Activated CD4-positive, alpha-beta T cell treated with anti-CD3 and anti-CD28 coated beads for 36 hours (primary cell): ENCODE results near the gene KLHL42. TPM values are rescaled to one million over a fixed set of nuclear protein-coding genes. Genes with fewer than 3 reads are reported as not detected.

Experiments
- ATAC-seq: fragments of 200-7000 bp; cut with Tn5 transposase; one replicate; pipeline ENCODE4 v1.10.0; 2021; ENCODE audit warnings: mild to moderate bottlenecking, moderate library complexity
- CTCF ChIA-PET: fragments of 350-600 bp; sonication (Branson Sonifier 250); formaldehyde crosslinking; loops from one replicate; lab custom pipeline; 2021; ENCODE audit warnings: antibody characterized with exemption; lab: Charles Lee
- POLR2A ChIA-PET: fragments of 350-600 bp; sonication (Branson Sonifier 250); formaldehyde crosslinking; loops from one replicate; lab custom pipeline; 2021; ENCODE audit warnings: antibody characterized with exemption, inconsistent platforms; lab: Charles Lee
- DNase-seq: peaks from one replicate; pipeline ENCODE4 v3.0.0-alpha.2; 2020
- H3K27ac Mint-ChIP-seq: one replicate; pipeline ENCODE4 v1.8.0; 2021; ENCODE audit warnings: mixed read lengths
- H3K27me3 Mint-ChIP-seq: one replicate; pipeline ENCODE4 v1.8.0; 2021; ENCODE audit warnings: mixed read lengths
- H3K36me3 Mint-ChIP-seq: one replicate; pipeline ENCODE4 v1.8.0; 2021; ENCODE audit warnings: low read depth, mixed read lengths
- H3K4me1 Mint-ChIP-seq: one replicate; pipeline ENCODE4 v1.8.0; 2021; ENCODE audit warnings: mixed read lengths
- H3K4me3 Mint-ChIP-seq: one replicate; pipeline ENCODE4 v1.8.0; 2021; ENCODE audit warnings: mild to moderate bottlenecking, moderate library complexity, mixed read lengths
- H3K9me3 Mint-ChIP-seq: one replicate; pipeline ENCODE4 v1.8.0; 2021; ENCODE audit warnings: low read depth, mixed read lengths
- intact Hi-C, 2 experiments: fragments of 100-400 bp; cut with DNase I in 1 of 2; cut with micrococcal nuclease in 1 of 2; formaldehyde crosslinking; loops; one replicate each; pipeline versions ENCODE4 v1.14.2 to v1.15.1; 2022 to 2024; cut with DNase I, micrococcal nuclease
- total RNA-seq, 2 experiments: library from RNA; stranded (reverse); gene quantifications; one replicate each; pipeline ENCODE4 v1.2.3, GENCODE V29; 2021

Gene KLHL42
- total RNA-seq, 2 experiments from 2014 or later, result 7.1 to 9.2 TPM

- Mint-ChIP-seq H3K27me3 (peaks cover 32% of the 10 kb centered on the region), H3K27ac (no peak overlapping the region), H3K9me3 (no peaks in the 10 kb centered on the region), H3K36me3 (no peaks in the 10 kb centered on the region), H3K4me1 (peaks cover 31% of the 10 kb centered on the region), H3K4me3 (no peak overlapping the region)
- POLR2A ChIA-PET, result no interaction called here
- intact Hi-C loops, result no loop called here
- DNase-seq, result no peak
- no peak for ATAC-seq
- CTCF ChIA-PET, result interaction anchor here (1.1 to 1.4 kb wide), 2 partner anchors 23 to 81 kb away, joined by 3 to 5 read pairs; no protein-coding TSS in a partner anchor
Observed at GRCh38 chr12:27817766-27818165, 37.7 kb downstream of the KLHL42 start.

- no peak overlapping the region for H3K27ac Mint-ChIP-seq
- ChIA-PET POLR2A (interaction anchor here (0.5 kb wide), 1 partner anchor 16 kb away, joined by 3 read pairs; no protein-coding TSS in a partner anchor), CTCF (interaction anchor here (0.5 to 4.4 kb wide), 3 partner anchors 16 to 627 kb away, joined by 3 to 79 read pairs (median 3); no protein-coding TSS in a partner anchor)
- peaks cover 38% of the 10 kb centered on the region for H3K4me1 Mint-ChIP-seq
- intact Hi-C loops, result no loop called here
- H3K4me3 Mint-ChIP-seq, result no peak overlapping the region
- H3K9me3 Mint-ChIP-seq, result no peaks in the 10 kb centered on the region
- H3K27me3 Mint-ChIP-seq, result peaks cover 35% of the 10 kb centered on the region
- DNase-seq, result no peak
- H3K36me3 Mint-ChIP-seq, result no peaks in the 10 kb centered on the region
- ATAC-seq, result no peak
Observed at GRCh38 chr12:27818401-27818918, 38.4 kb downstream of the KLHL42 start.

- CTCF ChIA-PET, result interaction anchor here (0.7 to 4.4 kb wide), 17 partner anchors 10 to 428 kb away, joined by 3 to 79 read pairs (median 6); partner anchors contain the start of genes KLHL42 and MANSC4
- Mint-ChIP-seq H3K36me3 (no peaks in the 10 kb centered on the region), H3K27ac (no peak overlapping the region), H3K27me3 (peaks cover 48% of the 10 kb centered on the region), H3K9me3 (no peaks in the 10 kb centered on the region), H3K4me1 (peaks cover 33% of the 10 kb centered on the region), H3K4me3 (no peak overlapping the region)
- POLR2A ChIA-PET, result no interaction called here
- DNase-seq (no peak), ATAC-seq (no peak)
- intact Hi-C loops, result loop anchor here (5.0 to 10.0 kb wide), 5 partner anchors 298 to 1262 kb away; partner anchors contain the start of gene PPFIBP1 (in 1 of the 2)
Observed at GRCh38 chr12:27820564-27820963, 40.5 kb downstream of the KLHL42 start.

- H3K36me3 Mint-ChIP-seq, result no peaks in the 10 kb centered on the region
- no peak overlapping the region for H3K27ac Mint-ChIP-seq
- DNase-seq, result peak; percentile 38
- CTCF ChIA-PET, result interaction anchor here (0.6 to 4.4 kb wide), 29 partner anchors 11 to 442 kb away, joined by 3 to 79 read pairs (median 5); partner anchors contain the start of genes KLHL42 and MANSC4
- intact Hi-C loops, result loop anchor here (1.0 to 10.0 kb wide), 7 partner anchors 41 to 1261 kb away; partner anchors contain the start of genes KLHL42 (in 1 of the 2), MANSC4 (in 1 of the 2) and PPFIBP1 (in 1 of the 2)
- POLR2A ChIA-PET, result interaction anchor here (0.7 to 1.5 kb wide), 6 partner anchors 19 to 111 kb away, joined by 3 to 14 read pairs (median 5); partner anchors contain the start of genes KLHL42, MANSC4 and MRPS35
- no peaks in the 10 kb centered on the region for H3K9me3 Mint-ChIP-seq
- H3K4me1 Mint-ChIP-seq, result peaks cover 33% of the 10 kb centered on the region
- H3K4me3 Mint-ChIP-seq, result no peak overlapping the region
- no peak for ATAC-seq
- H3K27me3 Mint-ChIP-seq, result peaks cover 49% of the 10 kb centered on the region
Observed at GRCh38 chr12:27821259-27821973, 41.4 kb downstream of the KLHL42 start.

- ChIA-PET CTCF (interaction anchor here (0.6 to 4.4 kb wide), 26 partner anchors 12 to 442 kb away, joined by 3 to 79 read pairs (median 6); partner anchors contain the start of genes KLHL42 and MANSC4), POLR2A (interaction anchor here (0.6 to 1.5 kb wide), 10 partner anchors 13 to 271 kb away, joined by 3 to 14 read pairs (median 4); partner anchors contain the start of genes KLHL42, MANSC4 and MRPS35)
- intact Hi-C loops, result loop anchor here (1.0 to 10.0 kb wide), 16 partner anchors 20 to 1281 kb away; partner anchors contain the start of genes MRPS35 (in 2 of the 2), CCDC91 (in 1 of the 2), KLHL42 (in 1 of the 2) and MANSC4 (in 1 of the 2)
- Mint-ChIP-seq H3K36me3 (no peaks in the 10 kb centered on the region), H3K4me3 (no peak overlapping the region), H3K27ac (peak overlapping the region; percentile 74), H3K4me1 (peaks cover 33% of the 10 kb centered on the region), H3K9me3 (no peaks in the 10 kb centered on the region), H3K27me3 (peaks cover 49% of the 10 kb centered on the region)
- peak; percentile 95 for ATAC-seq
- DNase-seq, result peak; percentile 82
Observed at GRCh38 chr12:27822076-27822712, 42.2 kb downstream of the KLHL42 start.

- ATAC-seq (no peak), DNase-seq (peak; percentile 30)
- no peak overlapping the region for H3K4me3 Mint-ChIP-seq
- ChIA-PET POLR2A (interaction anchor here (0.6 to 1.5 kb wide), 3 partner anchors 24 to 43 kb away, joined by 3 to 5 read pairs (median 3); partner anchors contain the start of genes KLHL42 and MANSC4), CTCF (interaction anchor here (0.9 to 4.4 kb wide), 5 partner anchors 12 to 41 kb away, joined by 4 to 79 read pairs (median 8); no protein-coding TSS in a partner anchor)
- H3K4me1 Mint-ChIP-seq, result peaks cover 33% of the 10 kb centered on the region
- no peaks in the 10 kb centered on the region for H3K9me3 Mint-ChIP-seq
- H3K27ac Mint-ChIP-seq, result no peak overlapping the region
- H3K36me3 Mint-ChIP-seq, result no peaks in the 10 kb centered on the region
- intact Hi-C loops, result loop anchor here (2.0 to 10.0 kb wide), 8 partner anchors 112 to 1259 kb away; partner anchors contain the start of genes CCDC91 (in 1 of the 2), MRPS35 (in 1 of the 2) and PPFIBP1 (in 1 of the 2)
- peaks cover 46% of the 10 kb centered on the region for H3K27me3 Mint-ChIP-seq
Observed at GRCh38 chr12:27823038-27823437, 43.0 kb downstream of the KLHL42 start.

GRCh38 chr12:27824126-27824842 is 44.3 kb downstream of the KLHL42 start:
- ChIA-PET CTCF (interaction anchor here (1.0 to 1.5 kb wide), 3 partner anchors 45 to 116 kb away, joined by 3 to 5 read pairs (median 4); no protein-coding TSS in a partner anchor), POLR2A (interaction anchor here (1.2 kb wide), 1 partner anchor 1279 kb away, joined by 3 read pairs; no protein-coding TSS in a partner anchor)
- Mint-ChIP-seq H3K4me1 (peaks cover 33% of the 10 kb centered on the region), H3K36me3 (no peaks in the 10 kb centered on the region), H3K4me3 (no peak overlapping the region), H3K27ac (no peak overlapping the region), H3K27me3 (peaks cover 36% of the 10 kb centered on the region), H3K9me3 (no peaks in the 10 kb centered on the region)
- no peak for ATAC-seq
- DNase-seq, result peak; percentile 39
- intact Hi-C loops, result loop anchor here (5.0 to 10.0 kb wide), 5 partner anchors 302 to 1258 kb away; partner anchors contain the start of gene PPFIBP1 (in 1 of the 2)

GRCh38 chr12:27826076-27826475 is 46.0 kb downstream of the KLHL42 start:
- intact Hi-C loops, result loop anchor here in 1 of 2 experiments (10.0 kb wide), 1 partner anchor 399 kb away; no protein-coding TSS in a partner anchor
- CTCF ChIA-PET, result interaction anchor here (0.6 kb wide), 3 partner anchors 10 to 646 kb away, joined by 3 read pairs; no protein-coding TSS in a partner anchor
- POLR2A ChIA-PET, result no interaction called here
- DNase-seq (no peak), ATAC-seq (no peak)
- H3K4me1 Mint-ChIP-seq, result peaks cover 32% of the 10 kb centered on the region
- no peak overlapping the region for H3K4me3 Mint-ChIP-seq
- H3K36me3 Mint-ChIP-seq, result no peaks in the 10 kb centered on the region
- H3K9me3 Mint-ChIP-seq, result no peaks in the 10 kb centered on the region
- H3K27ac Mint-ChIP-seq, result no peak overlapping the region
- H3K27me3 Mint-ChIP-seq, result peaks cover 35% of the 10 kb centered on the region

- Mint-ChIP-seq H3K36me3 (no peaks in the 10 kb centered on the region), H3K9me3 (no peaks in the 10 kb centered on the region), H3K4me3 (no peak overlapping the region), H3K27ac (no peak overlapping the region), H3K4me1 (peaks cover 12% of the 10 kb centered on the region), H3K27me3 (peaks cover 38% of the 10 kb centered on the region)
- ChIA-PET CTCF (no interaction called here), POLR2A (no interaction called here)
- no peak for ATAC-seq
- intact Hi-C loops, result loop anchor here in 1 of 2 experiments (10.0 kb wide), 1 partner anchor 397 kb away; no protein-coding TSS in a partner anchor
- no peak for DNase-seq
Observed at GRCh38 chr12:27828196-27828595, 48.2 kb downstream of the KLHL42 start.
